Muscle of arm (tissue), 12 donors: ENCODE results near the gene TPCN1. TPM values are rescaled to one million over a fixed set of nuclear protein-coding genes. Genes with fewer than 3 reads are reported as not detected.

Experiments
- DNase-seq: peaks from one replicate; pipeline ENCODE4 v3.0.0-alpha.2; 2013
- polyA plus RNA-seq, 12 donors: library from polyadenylated mRNA; unstranded; fragments of 120-200 nt; gene quantifications; one replicate each; pipeline ENCODE4 v1.2.1, GENCODE V29; 2013; ENCODE audit not compliant: insufficient read length in 12 of 12

Gene TPCN1
- polyA plus RNA-seq, 12 donors = 17.8 to 50.9 (median 34.5) TPM; not detected in 1

DNA sequence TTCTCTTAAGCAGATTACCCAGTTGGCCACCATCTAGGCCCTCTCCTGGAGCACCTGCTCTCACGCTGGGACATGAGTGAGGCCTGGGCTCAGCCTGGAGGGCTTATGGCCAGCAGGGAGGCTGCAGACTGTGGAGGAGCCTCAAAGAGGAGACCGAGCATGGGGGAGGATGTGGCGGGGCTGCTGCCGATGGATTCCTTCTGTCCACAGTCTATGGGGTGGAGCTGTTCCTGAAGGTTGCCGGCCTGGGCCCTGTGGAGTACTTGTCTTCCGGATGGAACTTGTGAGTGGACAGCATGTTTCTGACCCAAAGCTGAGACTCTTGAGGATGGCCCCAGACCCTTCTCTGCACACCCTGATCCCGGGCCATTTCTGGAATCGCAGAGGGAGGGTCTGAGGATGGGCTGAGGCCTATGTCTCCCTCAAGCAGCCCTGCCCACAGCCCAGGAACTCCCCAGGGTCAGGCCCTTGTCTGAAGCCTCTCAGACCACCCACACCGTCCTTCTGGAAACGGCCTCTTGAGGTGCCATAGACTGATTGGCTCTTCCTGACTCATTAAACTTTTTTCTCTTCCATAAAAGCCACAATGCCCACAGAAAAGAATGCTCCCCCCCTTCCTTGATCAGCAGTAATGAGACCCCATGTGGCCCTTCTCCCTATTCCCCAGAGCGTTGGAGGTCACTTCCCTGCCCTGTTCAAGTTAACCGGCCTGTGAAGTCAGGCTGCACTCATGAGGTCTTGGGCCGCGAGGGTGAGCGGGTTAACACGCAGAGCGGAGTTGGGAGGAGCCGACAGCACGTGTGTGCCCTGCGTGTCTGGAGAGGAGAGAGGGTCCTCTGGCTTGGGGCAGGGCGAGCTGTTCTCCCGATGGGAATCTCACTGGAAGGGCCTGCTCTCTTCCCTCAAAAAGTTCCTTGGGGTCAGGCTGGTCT lies 64.7 kb downstream of the TPCN1 start:
- no peak for DNase-seq

DNA sequence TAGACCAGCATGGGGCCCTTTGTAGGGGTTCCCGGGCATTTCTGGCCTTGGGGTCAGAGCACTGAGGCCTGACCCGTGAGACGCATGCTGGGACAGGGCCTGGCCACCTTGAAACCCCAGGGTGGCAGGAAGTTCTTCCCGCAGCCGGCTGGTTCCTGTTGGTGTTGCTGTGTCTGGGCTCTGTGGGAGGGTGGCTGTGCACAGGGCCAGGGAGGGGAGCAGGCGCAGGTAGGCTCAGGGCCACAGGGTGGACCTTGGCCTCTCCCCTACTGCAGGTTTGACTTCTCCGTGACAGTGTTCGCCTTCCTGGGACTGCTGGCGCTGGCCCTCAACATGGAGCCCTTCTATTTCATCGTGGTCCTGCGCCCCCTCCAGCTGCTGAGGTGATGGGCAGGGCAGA lies 65.4 kb downstream of the TPCN1 start:
- DNase-seq = no peak

DNA sequence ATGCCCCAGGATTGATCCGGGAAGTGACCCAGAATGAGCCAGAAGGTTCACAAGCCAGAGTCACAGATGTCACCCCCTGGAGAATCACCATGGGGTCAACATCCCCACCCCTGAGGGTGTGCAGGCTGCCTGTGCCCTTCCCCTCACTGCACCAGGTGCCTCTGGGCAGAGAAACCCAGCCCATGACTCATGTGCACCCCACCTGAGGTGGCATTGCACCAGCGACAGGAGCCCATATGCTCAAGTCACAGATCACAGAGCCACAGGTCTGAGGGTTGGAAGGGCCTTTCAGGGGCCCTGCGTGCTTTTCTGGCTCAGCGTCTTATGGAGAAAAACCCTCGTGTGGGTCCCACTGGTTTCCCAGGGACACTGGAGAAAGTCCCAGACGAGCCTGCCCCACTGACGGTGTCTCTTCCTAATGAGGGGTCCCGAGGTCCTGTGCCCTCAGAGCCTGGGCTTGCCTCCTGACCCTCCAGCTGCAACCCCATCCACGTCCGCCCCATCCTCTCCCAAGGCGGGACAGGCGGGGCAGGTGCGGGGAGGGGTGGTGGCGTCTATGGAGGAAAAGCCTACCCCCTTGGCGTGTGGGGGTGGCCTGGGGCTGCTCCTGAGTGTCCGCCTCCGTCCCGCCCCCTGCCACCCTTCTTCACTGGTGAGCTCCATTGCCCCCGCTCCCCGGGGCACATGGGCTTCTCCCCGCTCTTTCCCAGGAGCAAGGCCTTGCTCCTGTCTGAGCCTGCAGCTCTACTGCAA lies 66.1 kb downstream of the TPCN1 start:
- DNase-seq = no peak

DNA sequence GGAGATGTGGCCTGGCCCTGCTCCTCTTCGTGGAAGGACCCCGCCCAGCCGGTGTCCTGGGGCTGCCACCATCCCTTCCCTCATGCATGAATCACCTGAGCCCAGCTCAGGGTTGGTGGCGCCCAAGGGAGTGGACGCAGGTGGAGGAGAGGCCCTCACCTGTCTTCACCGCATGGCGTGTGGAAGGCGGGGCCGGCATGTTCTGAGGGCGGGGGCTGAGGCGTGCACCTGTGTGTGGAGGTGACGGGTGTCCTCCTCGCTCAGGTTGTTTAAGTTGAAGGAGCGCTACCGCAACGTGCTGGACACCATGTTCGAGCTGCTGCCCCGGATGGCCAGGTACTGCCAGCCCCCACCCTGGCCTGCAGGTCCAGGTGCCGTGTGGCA lies 66.6 kb downstream of the TPCN1 start:
- DNase-seq = no peak

DNA sequence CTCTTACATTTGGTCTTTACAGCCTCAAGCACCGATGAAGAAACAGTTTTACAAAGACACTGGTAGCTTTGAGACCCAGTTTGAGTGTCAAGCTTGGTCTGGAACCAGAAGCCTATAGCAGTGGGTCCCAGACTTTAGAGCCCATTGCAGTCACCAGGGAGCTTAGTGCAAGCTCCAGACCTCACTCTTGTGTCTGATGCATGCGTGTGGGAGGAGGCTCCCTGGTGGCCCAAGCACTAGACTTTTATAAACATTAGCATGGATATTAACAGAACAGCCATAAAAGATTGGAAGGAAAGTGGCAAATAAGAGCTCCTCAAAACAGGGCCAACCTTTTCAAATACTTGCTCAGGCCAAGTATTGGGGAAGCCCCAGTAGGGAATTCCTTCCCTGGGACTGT lies 68.1 kb downstream of the TPCN1 start:
- no peak for DNase-seq

DNA sequence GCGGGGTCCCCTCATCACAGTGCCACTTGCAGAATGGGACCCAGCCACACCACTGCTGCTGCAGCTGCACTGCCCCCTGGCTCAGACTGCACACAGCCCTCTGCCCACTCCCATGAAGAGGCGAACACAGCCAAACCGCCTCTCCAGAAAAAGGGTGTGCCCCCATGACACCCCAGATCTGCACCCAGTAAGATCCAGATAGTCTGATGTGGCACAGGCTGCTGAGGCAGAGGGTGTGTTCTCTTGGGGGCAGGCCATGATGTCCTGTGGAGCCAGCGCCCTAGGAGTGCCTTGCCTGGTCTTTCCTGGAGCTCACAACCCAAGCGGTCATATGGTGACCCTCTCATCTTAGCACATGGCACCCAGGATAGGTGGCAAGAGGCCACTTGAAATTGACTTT lies 69.2 kb downstream of the TPCN1 start:
- no peak for DNase-seq

- DNase-seq = no peak
Measured at GRCh38 chr12:113291586-113291985, 70.3 kb downstream of the TPCN1 start.

- DNase-seq = no peak
Measured at GRCh38 chr12:113292091-113292490, 70.8 kb downstream of the TPCN1 start.

DNA sequence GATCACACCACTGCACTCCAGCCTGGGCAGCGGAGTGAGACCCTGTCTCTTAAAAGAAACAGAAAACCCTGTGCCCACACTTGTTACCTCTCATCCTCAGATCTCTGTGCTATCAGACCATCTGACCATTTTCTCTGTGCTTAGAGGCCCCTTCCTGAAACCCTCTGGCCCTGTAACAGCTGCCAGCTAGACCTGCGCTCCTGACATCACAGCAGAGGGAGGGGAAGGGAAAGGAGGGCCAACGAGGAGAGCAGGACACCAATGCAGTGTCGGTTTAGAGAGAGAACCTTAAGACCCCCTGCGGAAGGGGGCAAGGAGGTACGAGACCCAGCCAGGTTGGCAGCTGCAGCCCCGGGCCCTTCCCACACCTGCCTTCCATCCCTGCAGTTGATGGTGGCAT lies 71.3 kb downstream of the TPCN1 start:
- DNase-seq = no peak

GRCh38 chr12:113293100-113293499 lies 71.8 kb downstream of the TPCN1 start:
- no peak for DNase-seq

- DNase-seq = no peak
Measured at GRCh38 chr12:113295886-113296556, 74.8 kb downstream of the TPCN1 start.

- no peak for DNase-seq
Measured at GRCh38 chr12:113296557-113297213, 75.4 kb downstream of the TPCN1 start.

GRCh38 chr12:113297214-113297587 lies 75.9 kb downstream of the TPCN1 start:
- no peak for DNase-seq

DNA sequence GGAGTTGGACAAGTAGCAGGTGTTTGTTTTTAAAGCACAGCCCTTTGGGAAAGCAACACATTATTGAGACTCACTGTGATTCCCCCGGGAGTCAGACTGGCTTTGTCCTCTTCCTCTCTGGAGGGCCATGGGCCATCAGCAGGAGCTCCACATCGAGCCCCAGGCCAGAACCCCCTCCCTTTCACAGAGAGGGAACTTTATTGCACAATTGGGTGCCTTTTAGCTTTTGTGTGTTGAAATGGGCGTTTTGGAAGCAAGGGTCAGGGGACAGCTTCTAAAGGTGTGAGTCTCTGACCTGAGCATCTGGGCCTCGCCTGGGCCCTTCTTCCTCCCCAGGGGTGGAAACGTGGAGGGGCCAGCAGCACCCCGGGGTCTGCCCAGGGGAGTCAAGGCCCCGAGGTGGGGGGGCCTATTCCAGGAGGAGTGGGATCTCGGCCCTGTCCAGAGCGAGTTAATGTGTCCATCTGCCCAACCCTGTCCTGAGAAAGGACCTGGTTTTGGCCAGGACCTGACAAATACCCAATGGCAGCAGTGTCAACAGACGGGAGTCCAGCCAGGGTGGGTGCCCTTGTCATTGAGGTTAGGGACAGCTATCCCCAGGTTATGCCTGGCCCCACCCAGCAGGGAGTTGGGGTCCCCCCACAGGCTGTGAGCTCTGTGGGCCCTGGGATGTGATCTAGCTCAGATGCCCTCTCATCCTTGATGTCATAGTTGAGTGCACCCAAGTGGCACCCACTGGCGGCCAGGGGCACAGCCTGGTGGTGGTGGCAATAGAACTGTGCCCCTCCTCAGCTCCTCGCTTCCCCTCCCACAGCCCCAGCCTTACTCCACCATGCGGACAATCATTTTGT lies 76.6 kb downstream of the TPCN1 start:
- no peak for DNase-seq

- no peak for DNase-seq
Measured at GRCh38 chr12:113298472-113298817, 77.2 kb downstream of the TPCN1 start.

- no peak for DNase-seq
Measured at GRCh38 chr12:113298861-113299545, 77.7 kb downstream of the TPCN1 start.

GRCh38 chr12:113299619-113300237 lies 78.5 kb downstream of the TPCN1 start:
- DNase-seq = no peak

GRCh38 chr12:113301811-113302210 lies 80.5 kb downstream of the TPCN1 start:
- no peak for DNase-seq

GRCh38 chr12:113302466-113302865 lies 81.2 kb downstream of the TPCN1 start:
- DNase-seq = no peak
